Lung (tissue), 12 donors: ENCODE measurements around the gene TNFAIP8. TPM values are rescaled to one million over a fixed set of nuclear protein-coding genes. Genes with fewer than 3 reads are reported as not detected.

Experiments
- ATAC-seq: fragments of 200-7000 bp; cut with Tn5 transposase; one replicate; pipeline ENCODE4 v1.9.1; 2020; ENCODE audit warnings: moderate number of reproducible peaks; ENCODE audit not compliant: insufficient read depth, low FRiP score
- DNase-seq, 3 donors: peaks; one replicate each; pipeline ENCODE4 v3.0.0-alpha.2; 2013 to 2017
- H3K27ac ChIP-seq, 2 donors: one replicate each; pipeline ENCODE4 v1.5.1; 2013; ENCODE audit warnings: mild to moderate bottlenecking in 2 of 2, moderate library complexity in 2 of 2, control low read depth in 1 of 2, inconsistent platforms in 1 of 2, low read depth in 1 of 2, low read length in 1 of 2
- H3K27me3 ChIP-seq, 3 donors: one replicate each; pipeline ENCODE4 v1.5.1; 2013; ENCODE audit warnings: low read length in 2 of 3; ENCODE audit not compliant: control insufficient read depth in 3 of 3, insufficient read depth in 3 of 3
- H3K36me3 ChIP-seq, 4 donors: one replicate each; pipeline ENCODE4 v1.5.1; 2013; ENCODE audit warnings: low read length in 4 of 4, mild to moderate bottlenecking in 1 of 4, moderate library complexity in 1 of 4; ENCODE audit not compliant: control insufficient read depth in 4 of 4, insufficient read depth in 4 of 4
- H3K4me1 ChIP-seq, 5 donors: one replicate each; pipeline ENCODE4 v1.5.1; 2013; ENCODE audit warnings: low read length in 5 of 5, mild to moderate bottlenecking in 2 of 5, moderate library complexity in 1 of 5; ENCODE audit not compliant: control insufficient read depth in 5 of 5, insufficient read depth in 5 of 5
- H3K4me3 ChIP-seq: one replicate; pipeline ENCODE4 v1.5.1; 2013; ENCODE audit warnings: mild to moderate bottlenecking, control low read depth, moderate library complexity
- H3K9ac ChIP-seq, 2 donors: one replicate each; pipeline ENCODE4 v1.5.1; 2013; ENCODE audit warnings: low read length in 2 of 2, control low read depth in 1 of 2; ENCODE audit not compliant: insufficient read depth in 1 of 2
- H3K9me3 ChIP-seq, 4 donors: one replicate each; pipeline ENCODE4 v1.5.1; 2013; ENCODE audit warnings: low read length in 3 of 4, mild to moderate bottlenecking in 1 of 4, moderate library complexity in 1 of 4; ENCODE audit not compliant: control insufficient read depth in 4 of 4, insufficient read depth in 3 of 4
- WGBS, 2 donors: extraction: QIAGEN DNeasy Blood & Tissue Kit; methylation state at CpG; one replicate each; pipeline ENCODE4 v1.1.7; 2013; 5-methylcytosine and 5-hydroxymethylcytosine counted together
- polyA plus RNA-seq, 2 donors: library from polyadenylated mRNA; stranded (reverse); fragments of 200-250 nt; gene quantifications; one replicate each; pipeline ENCODE4 v1.2.1, GENCODE V29; 2013
- total RNA-seq, 2 donors: library from RNA; depleted of rRNA in 1 of 2; stranded (reverse); fragments of >200 nt in 1 of 2; gene quantifications; one replicate each; pipeline ENCODE4 v1.2.1, GENCODE V29; 2014 to 2021
- TF ChIP-seq, protein P1 (sequence below): IDR thresholded peaks from 2 replicates; pipeline ENCODE4 v1.5.1; 2012; ENCODE audit warnings: mild to moderate bottlenecking; ENCODE audit errors: control extremely low read depth, extremely low read depth
- donor health status: control.
- donor health status: control.
- donor health status: Bipolar disorder and iron deficiency.
- donor health status: healthy.
- donor health status: DM: yes; HTN: yes; CAD: no.

Gene TNFAIP8
- total and polyA plus RNA-seq, 4 donors, result 11.5 to 58.9 (median 35.6) TPM

DNA sequence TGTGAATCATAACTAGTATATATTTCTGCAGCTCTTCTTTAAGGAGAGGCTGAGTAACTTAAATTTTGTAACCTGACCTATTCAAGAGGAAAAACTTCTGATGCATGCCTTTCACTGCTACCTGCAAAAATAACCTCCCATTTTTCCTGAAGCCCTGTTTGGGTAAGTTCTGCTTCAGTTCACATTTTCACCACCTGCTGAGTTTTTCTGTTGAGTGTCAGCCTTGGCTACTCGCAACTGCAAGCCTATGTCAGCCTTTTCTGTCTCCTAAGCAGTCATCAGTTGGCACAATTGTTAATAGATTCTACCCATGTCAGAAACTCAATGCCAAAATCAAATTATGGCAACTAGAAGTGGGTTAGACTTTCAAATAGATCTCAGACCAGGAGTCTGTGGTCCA, 8.2 kb upstream of the TNFAIP8 start:
- no peak for DNase-seq
- TF ChIP-seq, protein P1, sequence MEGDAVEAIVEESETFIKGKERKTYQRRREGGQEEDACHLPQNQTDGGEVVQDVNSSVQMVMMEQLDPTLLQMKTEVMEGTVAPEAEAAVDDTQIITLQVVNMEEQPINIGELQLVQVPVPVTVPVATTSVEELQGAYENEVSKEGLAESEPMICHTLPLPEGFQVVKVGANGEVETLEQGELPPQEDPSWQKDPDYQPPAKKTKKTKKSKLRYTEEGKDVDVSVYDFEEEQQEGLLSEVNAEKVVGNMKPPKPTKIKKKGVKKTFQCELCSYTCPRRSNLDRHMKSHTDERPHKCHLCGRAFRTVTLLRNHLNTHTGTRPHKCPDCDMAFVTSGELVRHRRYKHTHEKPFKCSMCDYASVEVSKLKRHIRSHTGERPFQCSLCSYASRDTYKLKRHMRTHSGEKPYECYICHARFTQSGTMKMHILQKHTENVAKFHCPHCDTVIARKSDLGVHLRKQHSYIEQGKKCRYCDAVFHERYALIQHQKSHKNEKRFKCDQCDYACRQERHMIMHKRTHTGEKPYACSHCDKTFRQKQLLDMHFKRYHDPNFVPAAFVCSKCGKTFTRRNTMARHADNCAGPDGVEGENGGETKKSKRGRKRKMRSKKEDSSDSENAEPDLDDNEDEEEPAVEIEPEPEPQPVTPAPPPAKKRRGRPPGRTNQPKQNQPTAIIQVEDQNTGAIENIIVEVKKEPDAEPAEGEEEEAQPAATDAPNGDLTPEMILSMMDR, result no peak
- H3K27me3 ChIP-seq, result no peaks in the 10 kb centered on the region
- no peak overlapping the region for H3K9ac ChIP-seq
- 0 to 76% methylated on average over 1 of the region's 1 CpG for WGBS, 2 donors
- no peak overlapping the region for H3K27ac ChIP-seq
- H3K36me3 ChIP-seq, result no peaks in the 10 kb centered on the region
- no peak for ATAC-seq
- no peaks in the 10 kb centered on the region for H3K9me3 ChIP-seq
- no peak overlapping the region for H3K4me3 ChIP-seq
- H3K4me1 ChIP-seq, result peaks cover 0 to 20% (median 1%) of the 10 kb centered on the region in 5 donors

DNA sequence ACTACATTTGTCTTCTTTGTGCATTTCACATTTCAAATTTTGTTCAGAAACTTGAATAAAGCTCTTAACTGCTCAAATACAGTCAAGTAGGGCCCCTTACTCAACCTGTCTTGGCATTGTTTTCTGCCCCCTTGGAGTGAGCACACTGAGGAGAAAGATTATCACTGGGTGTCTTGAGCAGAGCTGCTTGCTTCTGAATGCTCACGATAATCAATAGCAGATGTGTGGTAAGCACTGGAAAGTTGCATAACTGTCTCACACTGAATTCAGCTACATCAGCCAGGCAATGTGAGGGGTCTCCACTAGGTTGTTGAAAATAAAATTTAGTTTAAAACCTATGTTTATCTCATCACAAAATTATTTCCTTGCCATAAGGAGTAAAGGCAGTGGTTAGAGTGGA, 7.8 kb upstream of the TNFAIP8 start:
- no peak for DNase-seq
- H3K4me3 ChIP-seq, result no peak overlapping the region
- H3K36me3 ChIP-seq, result no peaks in the 10 kb centered on the region
- no peak overlapping the region for H3K27ac ChIP-seq
- H3K27me3 ChIP-seq, result no peaks in the 10 kb centered on the region
- no peaks in the 10 kb centered on the region for H3K9me3 ChIP-seq
- peaks cover 0 to 16% (median 1%) of the 10 kb centered on the region in 5 donors for H3K4me1 ChIP-seq
- no peak for ATAC-seq
- TF ChIP-seq, protein P1, result no peak
- 42 to 87% methylated on average over 1 of the region's 1 CpG for WGBS, 2 donors
- no peak overlapping the region for H3K9ac ChIP-seq

DNA sequence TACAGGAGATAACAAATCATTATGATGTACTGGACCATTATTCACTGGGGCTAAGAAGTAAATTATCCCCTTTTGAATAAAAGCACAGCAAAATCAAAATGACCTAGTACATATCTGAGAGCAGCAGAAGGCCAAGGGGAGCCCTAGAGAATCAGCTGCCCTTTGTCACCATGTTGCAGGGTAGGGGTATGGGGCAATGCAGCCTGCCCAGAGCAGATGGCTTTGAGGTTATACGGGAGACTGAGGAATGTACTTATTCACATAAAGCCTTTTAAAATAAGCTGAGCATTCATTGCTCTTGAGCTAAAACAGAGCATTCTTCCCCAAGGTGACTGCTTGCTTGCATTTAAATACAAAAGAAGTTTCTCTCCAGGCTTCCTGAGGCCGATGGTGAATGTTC, 2.6 kb upstream of the TNFAIP8 start:
- no peak for ATAC-seq
- Histone ChIP-seq H3K9ac (no peak overlapping the region), H3K4me1 (peaks cover 0 to 27% (median 5%) of the 10 kb centered on the region in 5 donors), H3K9me3 (no peaks in the 10 kb centered on the region), H3K27ac (no peak overlapping the region), H3K27me3 (no peaks in the 10 kb centered on the region), H3K4me3 (no peak overlapping the region), H3K36me3 (no peaks in the 10 kb centered on the region)
- TF ChIP-seq, protein P1, result no peak
- WGBS, 2 donors, result 71 to 82% methylated on average over 2 of the region's 2 CpGs
- no peak for DNase-seq

DNA sequence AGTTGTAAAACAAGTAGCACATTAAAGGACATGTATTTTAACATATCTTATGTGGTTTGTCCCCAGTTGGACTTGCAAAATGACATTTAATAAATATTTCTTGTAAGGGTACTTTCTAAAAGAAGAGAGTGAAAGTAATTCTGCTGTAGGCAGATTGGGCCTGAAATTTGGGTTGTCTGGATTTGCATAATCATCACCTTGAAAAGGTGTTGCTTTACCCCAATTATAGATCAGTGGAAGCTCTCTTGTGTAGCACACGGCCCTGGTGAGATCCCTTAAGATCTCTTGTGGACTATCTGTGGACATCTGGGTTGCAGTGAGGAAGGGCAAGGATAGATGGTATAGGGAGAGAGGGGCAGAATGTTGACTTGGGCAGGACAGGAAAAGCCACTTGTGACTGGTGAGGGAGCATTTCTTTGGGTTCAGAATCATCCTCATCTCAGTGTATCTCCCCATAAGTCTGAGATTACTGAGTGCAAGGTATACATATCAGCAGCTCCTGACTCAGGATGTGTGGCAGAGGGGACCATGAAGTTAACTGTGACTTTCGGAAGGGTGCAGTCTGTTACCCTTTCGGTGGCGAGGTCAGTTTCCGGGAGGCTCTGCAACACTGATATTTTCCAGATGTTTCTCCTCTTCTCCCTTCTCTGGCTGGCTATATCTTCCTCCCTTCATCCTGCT, 2.0 kb upstream of the TNFAIP8 start:
- ATAC-seq (no peak), DNase-seq (no peak)
- Histone ChIP-seq H3K27me3 (no peaks in the 10 kb centered on the region), H3K4me3 (no peak overlapping the region), H3K9me3 (no peaks in the 10 kb centered on the region), H3K9ac (no peak overlapping the region), H3K4me1 (peaks cover 0 to 27% (median 7%) of the 10 kb centered on the region in 5 donors), H3K36me3 (no peaks in the 10 kb centered on the region), H3K27ac (no peak overlapping the region)
- TF ChIP-seq, protein P1, result no peak
- 75 to 78% methylated on average over 5 of the region's 5 CpGs for WGBS, 2 donors
